Activated B cell treated with CpG ODN at 0.5 μM for 24 hours (primary cell): Measurements from ENCODE around the gene TOMM6. TPM values are rescaled to one million over a fixed set of nuclear protein-coding genes. Genes with fewer than 3 reads are reported as not detected.

ENCODE experiments used
- ATAC-seq: fragments of 200-7000 bp; cut with Tn5 transposase; one replicate; pipeline ENCODE4 v1.10.0; 2021; ENCODE audit warnings: low read depth, mild to moderate bottlenecking, moderate library complexity
- CTCF ChIA-PET: fragments of 350-600 bp; sonication (Branson Sonifier 250); formaldehyde crosslinking; loops from one replicate; lab custom pipeline; 2021; ENCODE audit warnings: antibody characterized with exemption; lab: Charles Lee
- POLR2A ChIA-PET: fragments of 350-600 bp; sonication (Branson Sonifier 250); formaldehyde crosslinking; loops from one replicate; lab custom pipeline; 2021; ENCODE audit warnings: antibody characterized with exemption; lab: Charles Lee
- DNase-seq: peaks from one replicate; pipeline ENCODE4 v3.0.0; 2022
- H3K27ac Mint-ChIP-seq: one replicate; pipeline ENCODE4 v1.8.0; 2020; ENCODE audit warnings: mixed read lengths
- H3K27me3 Mint-ChIP-seq: one replicate; pipeline ENCODE4 v1.8.0; 2021; ENCODE audit warnings: mixed read lengths
- H3K36me3 Mint-ChIP-seq: one replicate; pipeline ENCODE4 v1.8.0; 2021; ENCODE audit warnings: low read depth, mixed read lengths
- H3K4me1 Mint-ChIP-seq: one replicate; pipeline ENCODE4 v1.8.0; 2021; ENCODE audit warnings: mixed read lengths
- H3K4me3 Mint-ChIP-seq: one replicate; pipeline ENCODE4 v1.8.0; 2020; ENCODE audit warnings: mild to moderate bottlenecking, mixed read lengths
- H3K9me3 Mint-ChIP-seq: one replicate; pipeline ENCODE4 v1.8.0; 2020; ENCODE audit warnings: mixed read lengths
- CTCF ChIP-seq: fragments of 200-600 bp; IDR thresholded peaks from one replicate; pipeline ENCODE4 v1.8.0; 2022; ENCODE audit warnings: antibody characterized with exemption, mild to moderate bottlenecking
- intact Hi-C: fragments of 100-400 bp; cut with micrococcal nuclease; formaldehyde crosslinking; loops from one replicate; pipeline ENCODE4 v1.15.1; 2024
- total RNA-seq: library from RNA; stranded (reverse); gene quantifications from 2 replicates; pipeline ENCODE4 v1.2.3, GENCODE V29; 2022

TOMM6 gene
- total RNA-seq, 1 donor from 2014 or later: 219 TPM

GRCh38 chr6:41790045-41790444 is 2.6 kb downstream of the TOMM6 start:
- DNase-seq (no peak), ATAC-seq (no peak)
- Mint-ChIP-seq H3K27ac (no peak overlapping the region), H3K9me3 (no peaks in the 10 kb centered on the region), H3K4me1 (peaks cover 19% of the 10 kb centered on the region), H3K4me3 (no peak overlapping the region), H3K27me3 (no peaks in the 10 kb centered on the region), H3K36me3 (peaks cover 56% of the 10 kb centered on the region)
- POLR2A ChIA-PET: no interaction called here
- intact Hi-C loops: no loop called here
- no peak for TF ChIP-seq CTCF
- CTCF ChIA-PET: no interaction called here

GRCh38 chr6:41791305-41791704 is 3.8 kb downstream of the TOMM6 start:
- POLR2A ChIA-PET: interaction anchor here (1.0 kb wide), 2 partner anchors 85 to 254 kb away, joined by 3 read pairs; no protein-coding TSS in a partner anchor
- no peak for TF ChIP-seq CTCF
- DNase-seq (no peak), ATAC-seq (no peak)
- Mint-ChIP-seq H3K4me3 (no peak overlapping the region), H3K27me3 (no peaks in the 10 kb centered on the region), H3K4me1 (peaks cover 12% of the 10 kb centered on the region), H3K9me3 (no peaks in the 10 kb centered on the region), H3K36me3 (peaks cover 67% of the 10 kb centered on the region), H3K27ac (no peak overlapping the region)
- intact Hi-C loops: no loop called here
- CTCF ChIA-PET: no interaction called here

DNA sequence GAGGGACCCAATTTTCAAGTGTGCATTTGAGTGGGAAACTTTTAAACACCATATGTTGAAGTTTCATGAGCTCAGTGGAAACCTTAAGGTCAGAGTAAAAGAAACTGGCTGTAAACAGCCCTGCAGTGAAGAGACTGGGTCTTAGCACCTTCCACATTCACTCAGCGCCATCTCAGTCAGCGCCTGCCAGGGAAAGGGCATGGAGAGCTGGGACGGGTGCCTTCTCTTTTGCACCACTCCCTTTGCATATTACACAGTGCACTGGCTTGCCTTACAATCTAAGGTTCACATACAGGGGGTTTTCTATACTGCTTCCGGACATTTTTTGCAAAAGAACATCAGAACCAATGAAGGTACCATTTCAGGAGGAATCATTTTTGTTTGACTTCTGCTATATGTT is 4.5 kb downstream of the TOMM6 start:
- DNase-seq: no peak
- ChIA-PET POLR2A (interaction anchor here (0.5 to 1.0 kb wide), 4 partner anchors 85 to 1222 kb away, joined by 3 to 6 read pairs (median 4); partner anchors contain the start of genes KLHDC3 and MEA1), CTCF (no interaction called here)
- no peaks in the 10 kb centered on the region for H3K9me3 Mint-ChIP-seq
- H3K27ac Mint-ChIP-seq: no peak overlapping the region
- intact Hi-C loops: no loop called here
- ATAC-seq: no peak
- H3K27me3 Mint-ChIP-seq: no peaks in the 10 kb centered on the region
- no peak overlapping the region for H3K4me3 Mint-ChIP-seq
- TF ChIP-seq CTCF: no peak
- peaks cover 71% of the 10 kb centered on the region for H3K36me3 Mint-ChIP-seq
- H3K4me1 Mint-ChIP-seq: peaks cover 11% of the 10 kb centered on the region

GRCh38 chr6:41796474-41796873 is 9.0 kb downstream of the TOMM6 start:
- Mint-ChIP-seq H3K4me1 (no peaks in the 10 kb centered on the region), H3K9me3 (no peaks in the 10 kb centered on the region), H3K4me3 (no peak overlapping the region), H3K36me3 (peaks cover 60% of the 10 kb centered on the region), H3K27ac (no peak overlapping the region), H3K27me3 (no peaks in the 10 kb centered on the region)
- ATAC-seq (no peak), DNase-seq (no peak)
- POLR2A ChIA-PET: no interaction called here
- intact Hi-C loops: no loop called here
- CTCF ChIA-PET: no interaction called here
- TF ChIP-seq CTCF: no peak

- peaks cover 38% of the 10 kb centered on the region for H3K36me3 Mint-ChIP-seq
- DNase-seq (no peak), ATAC-seq (no peak)
- no peaks in the 10 kb centered on the region for H3K27me3 Mint-ChIP-seq
- POLR2A ChIA-PET: interaction anchor here (0.5 kb wide), 1 partner anchor 51 kb away, joined by 4 read pairs; no protein-coding TSS in a partner anchor
- H3K9me3 Mint-ChIP-seq: no peaks in the 10 kb centered on the region
- H3K27ac Mint-ChIP-seq: no peak overlapping the region
- intact Hi-C loops: no loop called here
- no peaks in the 10 kb centered on the region for H3K4me1 Mint-ChIP-seq
- TF ChIP-seq CTCF: no peak
- no peak overlapping the region for H3K4me3 Mint-ChIP-seq
- CTCF ChIA-PET: interaction anchor here (0.6 to 1.3 kb wide), 2 partner anchors 11 to 57 kb away, joined by 3 to 5 read pairs; partner anchors contain the start of gene TOMM6
These were observed 11.5 kb downstream of the TOMM6 start for GRCh38 chr6:41798901-41799558.
